ENCODE data around the gene MORC1.

DNA sequence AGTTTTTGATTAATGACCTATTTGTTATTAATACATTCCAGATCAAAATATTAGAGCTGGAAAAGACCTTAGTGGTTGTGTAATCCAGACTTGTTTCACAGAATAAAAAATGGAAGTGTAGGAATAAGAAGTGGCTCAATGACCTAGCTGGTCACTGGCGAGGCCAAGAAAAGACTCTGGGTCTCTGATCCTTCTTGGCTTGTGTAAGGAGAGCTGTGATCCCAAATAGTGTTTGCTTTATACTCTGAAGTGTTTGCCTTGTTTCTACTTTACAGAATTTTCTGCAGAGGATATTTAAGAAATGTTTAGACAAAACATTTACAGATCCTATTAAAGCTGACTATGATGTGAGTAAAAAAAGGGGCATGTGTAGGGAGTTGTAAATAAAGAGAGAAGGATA lies 25.7 kb upstream of the MORC1 start:
- TF ChIP-seq CTCF (IDR thresholded peaks at IDR 0.05; ENCODE audit: low read length) = no peak
- TF ChIP-seq EZH2 (IDR thresholded peaks at IDR 0.05; ENCODE audit: borderline replicate concordance, low read length) = no peak

Data from OCI-LY1 (cell line).